GM21825 (cell line): ENCODE results near the gene CDH15.
"Not testable (repeated sequence)": the region's sequence is repeated elsewhere in the genome, so short reads cannot be mapped to it uniquely, and the experiment has no call there.

Experiments used
- ATAC-seq: cut with Tn5 transposase; IDR thresholded peaks from one replicate; pipeline ENCODE4 v1.9.1; 2021; ENCODE audit warnings: mild to moderate bottlenecking, moderate library complexity; ENCODE audit not compliant: unreplicated experiment

The CDH15 gene

DNA sequence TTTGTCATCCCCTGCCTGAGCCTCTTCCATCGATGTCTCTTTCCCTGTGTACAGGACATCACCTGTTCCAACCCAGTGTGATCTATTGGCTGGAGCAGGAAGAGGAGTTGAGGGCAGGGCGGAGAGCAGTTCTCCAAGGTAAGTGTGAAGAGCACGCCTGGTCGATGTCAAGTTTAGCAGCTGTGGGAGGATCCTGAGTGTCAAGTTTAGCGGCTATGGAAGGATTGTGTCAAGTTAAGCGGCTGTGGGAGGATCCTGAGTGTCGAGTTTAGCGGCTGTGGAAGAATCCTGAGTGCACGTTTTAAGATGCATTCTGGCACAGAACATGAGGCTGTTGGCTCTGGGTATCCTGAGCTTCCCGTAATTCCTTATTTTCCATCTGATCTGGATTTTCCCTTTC is 53.1 kb downstream of the CDH15 start:
- no peak for ATAC-seq

DNA sequence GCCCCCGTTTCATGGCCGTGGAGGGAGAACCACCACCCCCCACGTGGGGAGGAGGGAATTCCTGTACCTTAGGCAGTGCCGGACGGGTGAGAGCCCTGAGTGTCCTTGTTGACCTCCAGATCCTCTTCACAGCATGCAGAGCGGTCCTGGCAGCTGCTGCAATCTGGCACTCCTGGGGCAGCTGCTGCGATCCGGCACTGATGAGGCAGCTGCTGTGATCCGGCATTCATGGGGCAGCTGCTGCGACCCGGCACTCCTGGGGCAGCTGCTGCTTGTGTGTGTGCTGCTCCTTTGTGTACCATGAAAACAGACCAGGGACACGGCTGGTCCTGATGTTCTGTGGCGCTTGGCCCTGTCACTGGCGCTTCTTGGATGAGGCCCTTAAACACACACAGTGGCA is 58.7 kb downstream of the CDH15 start:
- no peak for ATAC-seq

DNA sequence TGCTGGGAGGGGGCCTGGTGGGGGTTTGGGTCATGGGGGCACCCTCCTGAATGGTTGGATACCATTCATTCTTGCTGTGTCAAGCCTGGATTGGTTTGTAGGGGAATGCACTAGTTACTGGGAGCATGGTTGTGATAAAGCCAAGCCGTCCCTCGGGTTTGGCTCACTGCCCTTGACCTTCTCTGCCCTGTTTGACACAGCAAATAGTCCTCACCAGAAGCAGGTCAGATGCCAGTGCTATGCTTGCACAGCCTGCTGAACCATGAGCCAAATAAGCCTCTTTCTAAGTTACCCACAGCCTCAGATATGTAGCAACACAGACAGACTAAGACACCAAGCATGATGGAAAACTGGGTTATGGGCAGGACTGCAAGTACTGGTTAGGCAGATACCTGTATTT is 60.6 kb downstream of the CDH15 start:
- ATAC-seq = no peak

DNA sequence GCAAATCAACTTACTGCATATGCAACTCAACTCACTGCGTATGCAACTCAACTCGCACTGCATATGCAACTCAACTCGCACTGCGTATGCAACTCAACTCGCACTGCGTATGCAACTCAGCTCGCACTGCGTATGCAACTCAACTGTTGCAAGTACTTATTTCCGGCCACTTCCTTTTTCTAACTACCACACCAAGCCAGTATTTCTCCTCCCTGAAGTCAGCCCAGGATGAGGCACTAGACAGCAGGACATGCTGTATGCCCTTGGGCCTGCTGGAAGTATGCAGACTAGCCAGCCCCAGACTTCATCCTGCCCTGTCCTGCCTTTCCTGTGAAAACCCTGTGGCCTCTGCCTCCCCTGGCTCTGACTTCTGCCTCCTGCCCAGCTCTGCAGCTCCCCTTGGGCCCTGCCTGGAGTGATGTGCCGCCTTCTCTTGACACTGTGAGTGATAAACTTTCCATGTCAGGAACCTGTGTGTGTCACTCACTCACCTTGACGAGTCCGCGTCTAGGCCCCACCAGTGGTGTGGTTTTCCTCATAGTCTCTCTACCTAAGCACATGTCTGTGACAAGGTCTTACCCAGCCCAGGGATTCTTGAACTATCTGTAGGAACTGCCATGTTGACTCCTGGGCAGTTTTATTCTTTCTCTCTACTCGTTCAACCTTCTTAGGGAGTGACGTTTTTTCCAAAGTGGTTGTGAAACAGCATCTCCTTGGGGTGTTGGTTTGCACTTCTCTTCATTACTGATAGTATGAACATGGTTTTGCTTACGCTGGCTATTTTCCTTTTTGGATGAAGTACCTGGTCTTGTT is 62.3 kb downstream of the CDH15 start:
- no peak for ATAC-seq

DNA sequence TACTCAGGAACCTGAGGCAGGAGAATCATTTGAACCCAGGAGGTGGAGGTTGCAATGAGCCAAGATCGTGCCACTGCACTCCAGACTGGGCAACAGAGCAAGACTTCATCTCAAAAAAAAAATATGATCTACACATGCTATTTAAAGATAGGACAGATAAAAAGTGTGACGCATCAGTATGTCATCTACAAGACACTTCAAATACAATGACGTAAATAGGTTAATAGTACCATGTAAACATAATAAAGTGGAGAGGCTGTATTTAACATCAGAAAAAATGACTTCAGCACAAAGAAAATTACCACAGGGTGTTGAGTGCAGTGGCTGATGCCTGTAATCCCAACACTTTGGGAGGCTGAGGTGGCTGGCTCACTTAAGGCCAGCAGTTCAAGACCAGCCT is 66.2 kb downstream of the CDH15 start:
- no peak for ATAC-seq

DNA sequence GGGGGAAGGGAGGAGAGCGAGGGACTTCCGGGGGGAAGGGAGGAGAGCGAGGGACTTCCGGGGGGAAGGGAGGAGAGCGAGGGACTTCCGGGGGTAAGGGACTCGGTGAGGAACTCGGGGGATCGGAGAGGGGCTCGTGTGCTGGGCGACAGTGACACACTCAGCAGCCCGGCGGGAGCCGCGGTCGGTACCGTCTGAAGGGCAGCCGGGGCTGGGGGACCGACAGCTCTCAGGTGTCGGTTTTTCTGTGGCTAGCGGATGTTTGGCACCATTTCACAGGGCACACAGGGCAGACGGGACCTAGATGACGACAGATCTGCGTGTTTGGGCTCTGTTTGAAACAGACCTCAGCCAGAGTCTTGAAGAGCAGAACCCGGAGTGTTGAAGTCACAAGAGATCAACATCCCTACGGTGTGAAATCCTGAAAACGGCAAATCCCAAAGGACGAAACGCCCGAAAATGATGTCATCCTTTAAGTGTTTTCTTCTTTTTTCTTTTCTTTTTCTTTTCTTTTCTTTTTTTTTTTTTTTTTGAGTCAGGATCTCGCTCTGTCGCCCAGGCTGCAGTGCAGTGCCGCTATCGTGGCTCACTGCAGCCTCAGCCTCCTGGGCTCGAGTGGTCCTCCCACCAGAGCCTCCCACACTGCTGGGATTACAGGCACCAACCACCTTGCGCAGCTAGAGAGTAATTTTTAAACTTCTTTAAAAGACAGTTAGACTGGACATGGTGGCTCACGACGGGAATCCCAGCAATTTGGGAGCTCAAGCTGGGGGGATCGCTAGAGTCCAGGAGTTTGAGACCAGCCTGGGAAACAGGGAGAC is 69.8 kb downstream of the CDH15 start:
- peak; percentile 59 for ATAC-seq

DNA sequence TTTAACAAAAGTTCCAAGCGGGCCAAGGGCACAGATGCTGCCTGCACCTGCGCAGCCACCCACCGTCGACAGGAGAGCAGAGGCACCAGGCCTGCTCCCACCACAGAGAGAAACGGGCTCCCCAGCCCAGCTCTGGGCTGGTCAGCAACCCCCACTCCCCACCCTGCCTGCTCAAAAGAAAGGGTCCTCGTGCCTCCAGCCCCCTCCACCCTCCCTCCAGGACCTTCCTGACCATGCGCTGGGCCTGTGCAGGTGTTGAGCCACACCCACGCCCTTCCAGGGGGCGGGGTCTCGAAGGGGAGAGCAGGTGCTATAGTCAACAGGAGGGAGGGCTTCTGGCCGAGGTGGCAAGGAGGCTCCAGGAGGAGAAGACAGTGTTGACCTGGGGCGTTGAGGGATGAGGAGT is 71.2 kb downstream of the CDH15 start:
- ATAC-seq = no peak

DNA sequence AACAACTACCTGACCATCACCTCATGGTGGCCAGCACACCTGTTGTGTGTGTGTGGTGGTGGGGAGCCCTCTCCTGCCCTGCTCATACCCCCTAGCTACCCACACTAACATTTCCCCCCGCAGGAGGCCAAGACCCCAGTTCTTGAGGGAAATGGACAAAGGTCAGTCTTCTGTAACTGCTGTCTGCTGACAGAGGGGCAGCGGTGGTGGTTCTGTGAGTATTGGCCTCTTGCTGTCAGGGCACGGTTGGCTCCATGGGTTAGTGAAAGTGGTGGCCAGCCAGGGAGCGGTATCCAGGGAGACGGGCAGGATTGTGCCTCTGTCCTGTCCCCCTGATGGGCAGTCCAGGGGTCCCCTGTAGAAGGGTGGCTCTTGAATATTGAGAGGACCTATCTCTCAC is 72.1 kb downstream of the CDH15 start:
- ATAC-seq = no peak

DNA sequence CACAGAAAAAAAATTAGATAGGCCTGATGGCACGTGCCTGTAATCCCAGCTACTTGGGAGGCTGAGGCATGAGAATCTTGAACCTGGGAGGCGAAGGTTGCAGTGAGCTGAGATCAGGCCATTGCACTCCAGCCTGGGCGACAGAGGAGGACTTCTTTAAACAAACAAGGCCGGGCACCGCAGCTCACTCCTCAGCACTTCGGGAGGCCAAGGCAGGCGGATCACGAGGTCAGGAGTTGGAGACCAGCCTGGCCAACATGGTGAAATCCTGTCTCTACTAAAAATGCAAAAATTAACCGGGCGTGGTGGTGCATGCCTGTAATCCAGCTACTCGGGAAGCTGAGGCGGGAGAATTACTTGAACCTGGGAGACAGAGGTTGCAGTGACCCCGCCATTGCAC is 72.7 kb downstream of the CDH15 start:
- not testable (repeated sequence) for ATAC-seq

DNA sequence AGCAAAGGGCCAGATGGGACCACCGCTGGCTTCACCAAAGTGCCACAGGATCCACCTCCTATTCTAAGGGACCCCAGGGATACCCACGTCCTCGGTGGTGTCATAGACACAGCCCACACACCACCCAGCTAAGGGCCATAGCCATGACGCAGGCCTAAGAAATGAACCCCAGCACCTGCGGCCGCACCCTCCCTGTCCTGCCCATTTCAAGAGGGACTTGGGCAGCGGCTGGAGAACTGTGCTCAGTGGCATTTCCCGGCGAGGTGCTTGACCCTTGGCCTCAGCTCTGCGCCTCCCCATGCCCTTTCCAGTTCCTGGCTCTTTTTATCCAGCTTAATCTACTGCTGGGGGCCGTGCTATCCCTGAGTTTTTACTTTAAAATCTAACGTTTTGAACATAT is 73.2 kb downstream of the CDH15 start:
- no peak for ATAC-seq
